Limb (tissue), 2 donors: ENCODE data around the gene MAP4K4.

ENCODE experiments used
- DNase-seq, 2 donors: peaks; one replicate each; pipeline ENCODE4 v3.0.0-alpha.2; 2016; ENCODE audit errors: extremely low spot score in 2 of 2

Gene MAP4K4

DNA sequence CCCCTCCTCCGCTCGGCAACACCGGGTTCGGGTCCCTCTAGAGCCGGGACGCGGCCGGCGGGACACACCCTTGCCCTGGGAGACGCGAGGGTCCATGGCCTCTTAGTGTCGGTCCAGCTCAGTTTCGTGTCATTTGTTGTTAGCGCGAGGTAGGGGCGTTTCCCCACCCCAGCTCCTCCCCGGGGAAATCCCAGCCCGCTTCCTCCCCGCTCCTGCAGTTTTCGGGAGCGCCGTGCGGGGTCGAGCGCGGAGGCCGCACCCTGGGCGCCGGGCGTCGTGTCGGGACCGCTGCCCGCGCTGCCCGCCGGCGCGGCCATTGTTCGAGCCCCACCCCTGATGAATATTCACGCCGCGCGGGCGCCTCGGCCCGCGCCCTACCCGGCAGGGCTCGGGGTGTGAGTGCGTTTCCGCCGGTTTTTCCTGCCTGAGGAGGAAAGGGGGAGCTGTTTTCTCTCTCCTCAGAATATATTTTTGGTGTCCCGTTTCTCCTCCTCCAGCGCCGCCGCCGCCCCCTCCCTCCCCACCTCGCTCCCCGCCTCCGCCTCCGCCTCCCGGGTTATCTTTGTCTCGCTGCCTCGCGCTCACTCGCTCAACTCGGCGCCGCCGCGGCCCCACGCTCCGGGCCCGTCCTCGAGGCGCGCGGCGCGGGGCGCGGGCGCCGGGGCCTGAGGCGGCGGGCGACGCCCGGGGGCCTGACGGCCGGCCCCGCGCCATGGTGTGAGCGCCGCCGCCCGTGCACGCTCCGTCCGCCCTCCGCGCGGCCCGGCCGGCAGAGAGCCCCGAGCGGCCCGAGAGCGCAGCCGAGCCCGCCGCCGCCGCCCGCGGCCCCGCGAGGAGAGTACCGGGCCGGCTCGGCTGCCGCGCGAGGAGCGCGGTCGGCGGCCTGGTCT is at the start of gene MAP4K4:
Gene MAP4K4, plus strand, starts transcription at position 584 of the 890 bp plus-strand sequence. CDS start 374 bp downstream, outside the sequence.
- DNase-seq = peak; percentile 89 to 91

DNA sequence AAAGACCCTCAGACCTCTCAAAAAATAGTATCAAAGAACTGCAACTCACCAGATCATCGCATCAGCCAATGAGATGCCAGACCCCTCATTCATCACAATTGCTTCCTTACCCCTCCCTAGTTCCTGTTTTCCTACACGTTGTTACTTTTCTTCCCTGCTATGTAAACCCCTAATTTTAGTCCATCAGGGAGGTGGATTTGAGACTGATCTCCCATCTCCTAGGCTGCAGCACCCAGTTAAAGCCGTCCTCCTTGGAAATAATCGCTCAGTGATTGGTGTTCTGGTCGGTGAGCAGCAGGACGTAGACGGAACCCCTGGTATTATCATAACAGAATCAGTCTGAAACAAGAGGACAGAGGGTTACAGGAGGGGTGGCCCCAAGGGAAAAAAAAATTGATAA is 44.0 kb upstream of the MAP4K4 start:
- DNase-seq = no peak

GRCh38 chr2:101655702-101656422 is 41.6 kb upstream of the MAP4K4 start:
- no peak for DNase-seq

GRCh38 chr2:101657787-101658186 is 39.7 kb upstream of the MAP4K4 start:
- no peak for DNase-seq

DNA sequence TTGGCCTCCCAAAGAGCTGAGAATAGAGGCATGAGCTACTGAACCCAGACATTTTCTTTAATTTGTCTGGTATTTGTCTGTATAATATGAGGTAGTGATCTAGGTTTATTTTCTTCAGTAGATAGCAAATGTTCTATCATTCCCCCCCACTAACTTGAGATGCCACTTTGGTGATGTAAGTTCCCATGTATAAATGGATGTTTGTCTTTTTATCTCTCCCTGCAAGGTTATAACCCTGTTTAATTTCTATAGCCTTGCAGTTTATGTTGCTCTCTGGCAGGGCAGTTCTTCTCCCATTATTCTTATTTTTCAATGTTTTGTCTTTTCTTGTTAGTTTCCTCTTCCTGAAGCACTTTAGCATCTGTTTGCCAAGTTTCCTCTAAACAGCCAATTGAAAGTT is 39.1 kb upstream of the MAP4K4 start:
- no peak for DNase-seq

DNA sequence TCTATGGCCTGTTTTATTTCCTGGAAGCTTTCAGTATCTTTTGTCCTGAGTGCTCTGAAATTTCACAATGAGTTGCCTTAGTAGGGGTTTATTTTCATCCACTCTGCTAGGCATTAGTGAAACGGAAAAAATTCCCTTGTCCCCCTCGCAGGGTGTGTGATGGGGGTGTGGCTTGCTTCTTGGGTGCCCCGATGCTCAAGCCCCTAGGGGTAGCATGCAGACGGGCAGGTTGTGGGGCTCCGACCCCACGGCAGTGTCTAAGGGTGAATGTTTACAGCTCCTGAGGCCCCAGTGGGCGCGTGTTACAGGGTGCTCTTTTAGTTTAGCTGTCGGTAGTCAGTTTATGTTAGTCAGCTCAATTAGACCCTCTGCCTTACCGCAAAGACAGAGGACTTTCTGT is 32.2 kb upstream of the MAP4K4 start:
- no peak for DNase-seq

DNA sequence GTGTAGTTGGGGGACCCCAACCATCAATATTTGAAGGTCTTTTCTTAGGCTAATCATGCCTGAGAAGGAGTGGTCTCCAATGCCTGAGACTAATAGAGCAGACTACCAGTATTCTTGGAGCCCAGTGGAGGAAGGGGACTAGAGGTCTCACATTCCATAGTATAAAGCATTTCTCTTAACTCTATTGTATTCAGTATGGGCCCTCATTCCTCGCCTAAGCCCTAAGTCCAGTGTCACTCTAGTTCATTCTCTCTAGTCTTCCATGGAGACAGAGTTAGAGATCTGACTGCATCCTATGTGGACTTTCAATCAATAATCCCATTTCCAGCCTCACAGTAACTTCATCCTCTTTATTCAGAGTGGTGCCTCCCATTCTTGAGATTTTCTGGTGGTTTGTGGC is 29.7 kb upstream of the MAP4K4 start:
- DNase-seq = no peak

DNA sequence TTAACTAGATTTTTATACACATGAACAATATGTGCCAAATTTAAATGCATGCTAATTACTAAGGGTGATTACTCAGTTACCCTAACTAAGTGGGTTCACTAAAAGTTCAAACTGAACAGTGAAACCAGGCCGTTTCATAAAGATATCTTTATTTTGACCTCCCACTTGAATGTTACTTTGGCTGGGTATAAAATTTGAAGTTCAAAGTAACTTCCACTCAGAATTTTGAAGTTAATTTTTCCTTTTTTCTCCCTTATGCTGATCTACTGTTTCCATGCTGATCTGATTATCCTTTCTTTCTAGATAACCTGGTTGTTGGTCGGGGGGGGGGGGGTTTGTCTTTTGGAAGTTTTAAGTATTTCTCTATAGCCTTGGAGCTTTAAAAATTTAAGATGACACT is 25.5 kb upstream of the MAP4K4 start:
- DNase-seq = no peak

DNA sequence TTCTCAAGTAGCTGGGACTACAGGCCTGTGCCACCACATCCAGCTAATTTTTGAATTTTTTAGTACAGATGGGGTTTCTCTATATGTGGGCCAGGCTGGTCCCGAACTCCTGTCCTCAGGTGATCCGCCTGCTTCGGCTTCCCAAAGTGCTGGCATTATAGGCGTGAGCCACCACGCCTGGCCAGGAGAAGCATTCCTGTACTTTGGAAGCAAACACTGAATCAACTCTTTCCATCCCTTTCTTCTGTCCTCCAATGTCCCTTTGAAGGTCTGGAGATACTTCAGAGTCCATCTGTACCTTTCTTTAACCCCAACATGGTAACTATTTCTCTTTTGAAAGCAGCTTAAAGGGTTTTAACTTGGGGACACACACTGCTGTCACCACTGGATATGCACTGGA is 23.6 kb upstream of the MAP4K4 start:
- no peak for DNase-seq

- no peak for DNase-seq
Measured at GRCh38 chr2:101675512-101675911, 22.0 kb upstream of the MAP4K4 start.

DNA sequence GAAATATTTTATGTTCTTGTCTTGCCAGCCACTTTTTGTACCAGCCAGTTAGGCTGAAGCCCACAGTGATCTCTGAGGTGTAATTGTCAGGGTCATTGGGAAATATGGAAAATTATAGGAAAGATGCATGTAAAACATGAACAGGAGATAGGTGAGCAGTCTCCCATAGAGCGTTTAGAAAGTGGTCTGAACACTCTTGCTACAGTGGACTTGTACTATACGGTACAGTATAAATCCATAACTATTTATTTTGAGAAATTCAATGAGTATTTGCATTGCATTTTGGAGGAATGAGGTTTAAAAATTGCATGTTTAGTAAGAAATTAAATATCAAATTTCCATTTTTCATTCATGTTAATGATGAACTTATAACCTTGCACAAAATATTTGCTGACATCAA is 20.8 kb upstream of the MAP4K4 start:
- DNase-seq = no peak

DNA sequence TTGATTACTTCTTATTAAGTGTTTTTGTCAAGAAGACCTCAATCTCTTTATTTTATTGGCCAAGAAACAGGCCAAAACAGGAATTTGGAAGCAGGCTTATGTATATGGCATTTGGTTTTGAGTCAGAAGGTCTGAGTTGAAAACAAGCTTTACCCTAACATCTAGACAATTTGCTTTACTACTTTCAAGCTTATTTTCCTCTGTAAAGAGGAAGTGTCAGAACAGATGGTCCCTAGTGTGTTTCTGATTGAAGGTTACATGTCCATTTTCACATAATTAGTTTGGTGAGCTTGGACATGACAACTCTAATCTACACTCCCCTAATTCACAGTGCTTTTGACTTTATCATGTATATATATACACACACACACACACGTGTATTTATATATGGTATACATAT is 19.8 kb upstream of the MAP4K4 start:
- DNase-seq = no peak

DNA sequence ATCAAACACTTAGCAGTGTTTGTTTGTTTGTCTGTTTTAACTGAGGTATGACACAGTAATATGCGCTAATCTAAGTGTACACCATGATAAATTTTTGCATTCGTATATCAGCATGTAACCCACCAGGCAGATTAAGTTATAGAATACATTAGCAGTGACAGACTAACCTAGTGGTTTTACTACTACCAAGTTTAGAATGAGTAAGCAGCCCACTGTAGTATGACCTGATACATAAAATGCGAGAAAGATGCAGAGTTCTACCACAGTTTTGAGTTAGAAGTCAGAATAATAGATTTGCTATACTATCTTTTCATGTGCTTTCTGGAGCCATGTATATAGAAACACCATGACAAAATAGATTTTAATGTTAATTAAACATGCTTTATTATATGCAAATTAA is 19.1 kb upstream of the MAP4K4 start:
- no peak for DNase-seq

- DNase-seq = no peak
Measured at GRCh38 chr2:101679037-101679726, 18.3 kb upstream of the MAP4K4 start.

GRCh38 chr2:101679801-101680487 is 17.6 kb upstream of the MAP4K4 start:
- DNase-seq = no peak

DNA sequence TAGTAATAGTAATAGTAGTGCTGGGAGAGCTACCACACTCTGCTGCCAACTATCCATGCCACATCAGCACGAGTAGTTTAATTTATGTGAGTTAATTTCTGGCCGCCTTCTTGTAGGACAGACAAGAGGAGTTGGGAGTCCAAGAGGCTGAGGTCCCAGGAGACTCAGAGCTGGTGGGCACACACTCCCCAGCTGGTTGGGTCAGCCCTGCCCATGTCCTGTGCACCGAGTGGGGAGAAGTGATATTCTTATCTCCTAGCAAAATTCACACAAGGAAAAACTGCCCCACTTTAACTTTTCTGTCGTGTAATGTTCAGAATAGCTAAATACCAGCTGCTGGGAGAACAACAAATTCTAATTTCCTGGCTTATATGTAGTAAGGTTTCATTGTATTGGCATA is 15.2 kb upstream of the MAP4K4 start:
- DNase-seq = no peak

- DNase-seq = no peak
Measured at GRCh38 chr2:101684313-101684712, 13.2 kb upstream of the MAP4K4 start.

- DNase-seq = no peak
Measured at GRCh38 chr2:101688261-101688660, 9.2 kb upstream of the MAP4K4 start.

- no peak for DNase-seq
Measured at GRCh38 chr2:101689114-101689825, 8.2 kb upstream of the MAP4K4 start.

- no peak for DNase-seq
Measured at GRCh38 chr2:101690547-101691152, 6.9 kb upstream of the MAP4K4 start.

DNA sequence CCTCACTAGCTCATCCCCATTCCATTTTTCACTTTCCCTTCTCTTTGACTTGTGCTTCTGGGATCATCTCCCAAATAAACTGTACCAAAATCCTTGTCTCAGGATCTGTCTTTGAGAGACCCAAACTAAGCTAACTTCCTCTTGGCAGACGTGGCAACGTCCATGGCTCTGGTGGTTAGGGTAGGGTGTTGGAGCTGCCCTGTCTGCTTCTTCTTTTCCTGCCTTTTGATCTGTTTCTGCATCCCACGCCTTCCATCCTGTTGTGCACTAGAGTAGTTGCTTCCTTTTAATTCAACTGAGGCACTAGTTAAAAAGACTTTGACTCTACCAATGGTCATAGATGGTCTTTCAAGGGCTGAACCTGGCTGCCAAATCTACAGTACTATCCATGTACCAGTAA is 5.5 kb upstream of the MAP4K4 start:
- DNase-seq = no peak
